Hippocampal formation (tissue), 2 donors: ENCODE data around the gene VSX2.

ENCODE experiments used
- DNase-seq, 2 donors: peaks; one replicate each; lab custom pipeline; 2025; lab: John Stamatoyannopoulos, UW

The VSX2 gene

DNA sequence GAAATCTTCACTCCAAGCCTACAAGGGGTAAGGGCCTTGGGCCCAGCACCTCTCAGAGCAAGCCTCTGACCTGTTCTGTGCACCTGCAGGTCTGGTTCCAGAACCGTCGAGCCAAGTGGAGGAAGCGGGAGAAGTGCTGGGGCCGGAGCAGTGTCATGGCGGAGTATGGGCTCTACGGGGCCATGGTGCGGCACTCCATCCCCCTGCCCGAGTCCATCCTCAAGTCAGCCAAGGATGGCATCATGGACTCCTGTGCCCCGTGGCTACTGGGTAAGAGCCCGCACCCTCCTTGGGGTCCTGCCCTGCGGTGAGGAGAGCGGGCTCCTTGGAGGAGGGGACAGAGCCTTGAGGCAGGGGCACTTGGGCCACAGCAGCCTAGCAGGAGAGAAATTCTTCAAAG, 20.3 kb downstream of the VSX2 start:
- no peak for DNase-seq

DNA sequence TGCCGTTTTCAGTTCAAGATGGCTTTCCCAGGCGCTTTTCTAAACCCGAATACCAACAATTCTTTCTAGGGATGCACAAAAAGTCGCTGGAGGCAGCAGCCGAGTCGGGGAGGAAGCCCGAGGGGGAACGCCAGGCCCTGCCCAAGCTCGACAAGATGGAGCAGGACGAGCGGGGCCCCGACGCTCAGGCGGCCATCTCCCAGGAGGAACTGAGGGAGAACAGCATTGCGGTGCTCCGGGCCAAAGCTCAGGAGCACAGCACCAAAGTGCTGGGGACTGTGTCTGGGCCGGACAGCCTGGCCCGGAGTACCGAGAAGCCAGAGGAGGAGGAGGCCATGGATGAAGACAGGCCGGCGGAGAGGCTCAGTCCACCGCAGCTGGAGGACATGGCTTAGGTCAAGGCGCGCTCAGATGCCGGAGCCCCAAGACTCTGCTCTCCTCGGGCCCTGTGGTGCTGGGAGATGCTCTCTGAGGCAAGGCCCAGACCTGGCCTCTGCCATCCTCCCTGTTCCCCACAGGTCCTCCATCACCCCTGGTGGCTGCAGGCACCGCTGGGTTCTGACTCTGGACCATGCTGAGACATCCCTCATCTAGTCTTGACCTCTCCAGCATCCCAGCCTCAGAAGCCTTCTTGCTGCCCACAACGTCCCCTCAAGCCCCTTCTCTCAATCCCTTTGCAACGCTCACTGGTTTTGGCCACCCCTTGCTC, 21.4 kb downstream of the VSX2 start:
- DNase-seq = no peak

DNA sequence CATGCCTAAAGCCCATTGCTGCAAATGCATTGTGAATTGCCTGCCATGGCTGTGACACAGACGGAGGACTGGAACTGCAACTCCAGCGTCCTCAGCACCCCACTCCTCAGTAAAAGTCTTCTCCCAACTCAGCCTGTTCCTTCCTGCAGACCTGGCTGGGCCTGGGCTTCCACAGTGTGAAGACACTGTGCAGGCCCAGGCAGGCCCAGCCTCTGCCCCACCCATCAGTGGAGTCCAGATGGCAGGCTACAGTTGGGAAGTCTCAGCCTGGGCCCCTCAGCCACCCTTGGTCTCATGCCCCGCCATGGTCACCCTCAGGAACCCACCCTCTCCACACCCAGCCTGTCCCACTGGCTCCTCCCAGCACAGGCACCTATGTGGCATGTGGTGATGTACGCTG, 22.0 kb downstream of the VSX2 start:
- DNase-seq = no peak

DNA sequence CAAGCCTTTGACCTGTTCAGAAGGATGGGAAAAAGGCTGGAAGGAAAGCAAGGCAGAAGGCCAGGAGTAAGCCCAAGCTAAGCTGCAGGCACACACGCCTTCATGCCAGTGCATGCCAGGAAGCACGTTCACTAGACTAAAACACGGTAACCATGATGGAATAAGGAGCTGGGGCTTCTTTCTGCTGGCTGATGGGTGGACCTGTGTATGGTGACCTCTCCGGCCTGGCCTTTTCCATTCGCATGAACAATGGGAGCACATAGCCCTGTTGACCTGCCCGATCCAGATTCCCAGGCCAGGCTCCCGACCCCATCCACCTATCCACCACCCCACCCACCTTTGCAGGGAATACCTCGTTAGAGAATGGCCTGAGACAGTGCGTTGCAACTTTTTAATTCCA, 22.8 kb downstream of the VSX2 start:
- no peak for DNase-seq

DNA sequence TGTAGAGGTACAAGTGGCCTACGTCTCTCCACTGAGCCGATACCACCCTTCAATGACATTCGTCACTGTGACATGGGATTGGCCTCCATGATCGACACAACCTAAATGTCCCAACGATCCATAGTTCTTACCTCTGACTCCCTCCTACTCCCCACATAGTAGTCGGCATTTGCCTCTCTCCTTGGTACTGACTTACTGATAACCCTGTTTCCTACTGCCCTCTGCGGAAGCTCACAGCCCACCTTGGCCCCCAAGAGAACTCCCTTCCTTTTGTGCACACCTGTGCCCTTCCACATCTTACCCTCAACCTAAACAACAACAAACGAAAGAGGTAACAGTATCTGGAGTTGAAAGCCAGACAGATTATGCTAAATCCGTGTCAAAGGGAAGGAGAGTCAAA, 23.9 kb downstream of the VSX2 start:
- no peak for DNase-seq

GRCh38 chr14:74263921-74264320, 24.7 kb downstream of the VSX2 start:
- no peak for DNase-seq

GRCh38 chr14:74265301-74265965, 26.2 kb downstream of the VSX2 start:
- no peak for DNase-seq

GRCh38 chr14:74267588-74267987, 28.3 kb downstream of the VSX2 start:
- DNase-seq = no peak

DNA sequence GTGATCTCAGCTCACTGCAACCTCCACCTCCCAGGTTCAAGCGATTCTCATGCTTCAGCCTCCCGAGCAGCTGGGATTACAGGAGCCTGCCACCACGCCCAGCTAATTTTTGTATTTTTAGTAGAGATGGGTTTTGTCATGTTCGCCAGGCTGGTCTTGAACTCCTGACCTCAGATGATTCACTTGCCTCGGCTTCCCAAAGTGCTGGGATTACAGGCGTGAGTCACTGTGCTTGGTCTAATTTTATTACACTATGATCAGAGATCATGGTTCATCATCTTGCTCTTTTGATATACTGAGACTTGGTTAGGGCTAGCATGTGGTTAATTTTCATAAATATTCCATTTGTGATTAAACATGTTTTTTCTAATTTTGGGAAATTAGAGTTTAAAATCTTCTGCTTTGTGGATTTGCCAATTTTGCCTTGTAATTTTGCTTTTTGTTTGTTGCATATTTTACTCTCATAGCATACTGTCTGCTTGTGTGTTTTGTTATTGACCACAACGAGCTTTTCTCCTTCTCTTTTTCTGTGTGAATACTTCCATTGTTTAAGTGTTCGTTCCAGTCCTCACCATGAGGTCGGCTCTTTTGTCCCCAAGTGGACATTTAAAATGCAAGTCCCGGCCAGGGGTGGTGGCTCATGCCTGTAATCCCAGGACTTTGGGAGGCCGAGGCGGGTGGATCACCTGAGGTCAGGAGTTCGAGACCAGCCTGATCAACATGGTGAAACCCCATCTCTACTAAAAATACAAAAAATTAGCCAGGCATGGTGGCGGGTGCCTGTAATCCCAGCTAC, 31.3 kb downstream of the VSX2 start:
- DNase-seq = peak; percentile 46 to 58

DNA sequence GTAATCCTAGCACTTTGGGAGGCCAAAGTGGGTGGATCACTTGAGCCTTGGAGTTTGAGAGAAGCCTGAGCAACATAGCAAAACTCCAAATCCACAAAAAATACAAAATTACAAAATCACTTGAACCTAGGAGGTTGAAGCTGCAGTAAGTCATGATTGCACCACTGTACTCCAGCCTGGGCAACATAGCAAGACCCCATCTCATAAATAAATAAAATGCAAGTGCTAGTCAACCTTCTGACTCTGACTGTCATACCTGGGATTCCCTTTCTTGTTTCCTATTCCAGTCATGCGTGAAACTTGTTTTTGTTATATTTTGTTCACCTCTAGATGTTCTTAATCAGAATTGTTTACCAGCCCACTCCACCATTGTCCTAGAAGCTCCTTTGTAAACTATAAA, 32.1 kb downstream of the VSX2 start:
- DNase-seq = no peak

DNA sequence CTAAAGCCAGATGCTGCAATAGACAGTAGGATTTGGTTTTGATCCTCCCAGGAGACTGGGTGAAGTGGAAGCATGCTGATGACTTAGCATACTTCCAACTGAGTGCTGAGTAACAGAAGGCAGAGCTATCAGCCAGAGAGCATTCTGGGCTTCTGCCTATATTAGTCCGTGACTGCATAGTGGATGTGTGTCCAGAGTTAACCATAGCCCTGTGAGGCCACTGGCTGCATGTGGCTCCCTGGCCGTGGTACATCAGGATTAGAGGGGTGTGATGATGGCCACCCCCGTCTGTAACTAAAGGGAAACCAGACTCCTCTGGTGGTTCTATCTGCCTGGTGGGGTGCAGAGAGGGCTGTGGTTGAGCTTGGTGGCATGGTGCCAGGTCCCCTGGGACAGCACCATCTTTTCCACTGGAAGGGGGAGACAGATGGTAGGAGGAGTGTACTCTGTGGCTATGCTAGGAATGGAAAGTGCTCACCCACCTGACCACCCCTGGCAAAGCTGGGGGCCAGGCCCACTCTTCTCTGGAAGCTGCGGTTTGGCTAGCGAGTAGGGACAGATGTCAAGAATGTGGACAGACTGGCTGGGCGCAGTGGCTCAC, 36.1 kb downstream of the VSX2 start:
- no peak for DNase-seq

GRCh38 chr14:74278080-74278479, 38.8 kb downstream of the VSX2 start:
- DNase-seq = no peak

GRCh38 chr14:74281069-74281468, 41.8 kb downstream of the VSX2 start:
- peak in 1 of 2 donors; percentile 29 for DNase-seq

GRCh38 chr14:74286736-74287135, 47.5 kb downstream of the VSX2 start:
- DNase-seq = no peak

DNA sequence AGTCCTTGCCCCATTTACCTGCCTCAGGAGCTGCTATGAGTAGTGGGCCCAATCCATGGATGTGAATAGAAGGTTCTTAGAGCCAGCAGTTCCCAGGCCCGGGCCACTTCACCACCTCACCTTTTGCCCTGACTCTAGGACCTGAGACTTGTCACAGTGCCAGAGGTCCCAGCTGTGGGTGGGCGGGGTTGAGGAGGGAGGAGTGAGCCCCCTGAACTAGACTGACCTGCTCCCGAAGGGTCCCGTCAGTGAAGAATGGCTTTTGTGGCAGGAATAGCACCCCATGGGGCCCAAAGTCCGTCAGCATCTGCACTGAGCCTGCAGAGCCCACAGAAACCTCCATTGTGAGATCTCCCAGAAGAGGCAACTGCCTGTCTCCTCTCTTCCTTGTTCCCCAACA, 50.6 kb downstream of the VSX2 start:
- no peak for DNase-seq

DNA sequence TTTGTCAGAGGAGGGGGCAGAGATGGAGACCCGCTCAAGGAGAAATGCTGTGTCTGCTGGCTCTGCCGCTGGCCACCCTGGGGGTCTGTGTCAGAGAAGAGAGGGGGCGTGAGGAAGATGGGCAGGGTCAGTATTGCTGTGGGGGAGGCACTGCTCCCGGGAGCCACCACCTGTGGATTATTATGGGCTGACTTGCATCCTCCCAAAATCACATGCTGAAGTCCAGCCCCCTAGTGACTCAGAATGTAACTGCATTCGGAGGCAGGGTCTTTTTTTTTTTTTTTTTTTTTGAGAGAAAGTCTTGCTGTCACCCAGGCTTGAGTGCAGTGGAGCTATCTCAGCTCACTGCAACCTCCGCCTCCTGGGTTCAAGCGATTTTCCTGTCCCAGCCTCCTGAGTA, 51.2 kb downstream of the VSX2 start:
- DNase-seq = no peak

- DNase-seq = no peak
Observed at GRCh38 chr14:74292061-74292460, 52.8 kb downstream of the VSX2 start.

- DNase-seq = no peak
Observed at GRCh38 chr14:74293606-74294005, 54.4 kb downstream of the VSX2 start.

- no peak for DNase-seq
Observed at GRCh38 chr14:74296037-74296467, 56.8 kb downstream of the VSX2 start.

DNA sequence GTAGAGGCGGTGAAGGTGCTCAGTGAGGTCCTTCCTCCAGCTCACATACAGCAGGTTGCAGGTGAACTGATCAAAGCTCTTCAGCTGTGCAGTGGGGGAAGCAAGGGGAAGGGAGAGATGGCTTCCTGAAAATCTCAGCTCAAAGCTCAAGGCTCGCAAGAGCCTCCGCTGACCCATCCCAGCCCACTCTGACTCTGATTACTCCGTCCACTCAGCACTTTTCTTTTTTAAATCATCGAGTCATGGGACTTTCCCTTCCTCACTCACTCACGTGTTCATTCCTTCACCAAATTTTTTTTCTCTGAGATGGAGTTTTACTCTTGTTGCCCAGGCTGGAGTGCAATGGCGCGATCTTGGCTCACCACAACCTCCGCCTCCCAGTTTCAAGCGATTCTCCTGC, 58.7 kb downstream of the VSX2 start:
- no peak for DNase-seq

- DNase-seq = no peak
Observed at GRCh38 chr14:74299061-74299545, 59.9 kb downstream of the VSX2 start.

DNA sequence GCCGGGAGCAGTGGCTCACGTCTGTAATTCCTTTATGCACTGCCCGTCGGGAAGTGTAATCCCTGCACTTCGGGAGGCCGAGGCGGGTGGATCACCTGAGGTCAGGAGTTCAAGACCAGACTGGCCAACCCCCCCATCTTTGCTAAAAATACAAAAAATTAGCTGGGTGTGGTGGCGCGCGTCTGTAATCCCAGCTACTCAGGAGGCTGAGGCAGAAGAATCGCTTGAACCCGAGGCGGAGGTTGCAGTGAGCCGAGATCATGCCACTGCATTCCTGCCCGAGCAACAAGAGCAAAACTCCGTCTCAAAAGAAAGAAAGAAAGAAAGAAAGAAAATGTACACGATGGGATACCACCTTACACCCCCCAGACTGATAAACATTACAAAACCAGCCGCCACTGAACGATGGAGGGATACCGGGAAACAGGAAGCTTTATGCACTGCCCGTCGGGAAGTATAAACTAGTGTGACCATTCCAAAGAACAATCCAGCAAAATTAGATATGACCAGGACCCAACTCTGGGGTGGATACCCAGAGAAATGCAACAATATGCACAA, 62.4 kb downstream of the VSX2 start:
- DNase-seq = no peak
